LNCaP clone FGC (cell line): ENCODE results near the gene EDC3.

Experiments
- DNase-seq: peaks from one replicate; pipeline ENCODE4 v3.0.0-alpha.2; 2011; ENCODE audit warnings: low read depth
- H3K4me3 ChIP-seq: 2 replicates; pipeline ENCODE4 v1.5.1; 2011; ENCODE audit warnings: mild to moderate bottlenecking, low read depth, low read length, control low read depth
- CTCF ChIP-seq: IDR thresholded peaks from 2 replicates; pipeline ENCODE4 v1.5.1; 2012; ENCODE audit warnings: mild to moderate bottlenecking; ENCODE audit not compliant: control insufficient read depth, insufficient read depth; ENCODE audit errors: extremely low read depth

Gene EDC3

DNA sequence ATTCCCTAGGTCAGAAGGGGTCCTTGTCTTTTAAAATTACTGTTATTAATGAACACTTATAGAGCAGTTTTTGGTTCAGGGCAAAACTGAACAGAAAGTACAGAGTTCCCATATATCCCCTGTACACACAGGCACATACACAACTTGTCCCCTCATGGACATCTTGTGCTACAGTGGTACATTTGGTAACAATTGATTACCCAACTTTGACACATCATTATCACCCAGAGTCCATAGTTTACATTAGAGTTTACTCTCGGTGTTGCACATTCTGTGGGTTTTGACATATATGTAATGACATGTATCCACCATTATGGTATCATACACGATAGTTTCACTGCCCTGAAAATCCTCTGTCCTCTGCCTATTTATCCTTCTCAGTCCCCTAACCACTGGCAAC is 984 bp upstream of the EDC3 start:
- H3K4me3 ChIP-seq: peak overlapping the region; percentile 86

DNA sequence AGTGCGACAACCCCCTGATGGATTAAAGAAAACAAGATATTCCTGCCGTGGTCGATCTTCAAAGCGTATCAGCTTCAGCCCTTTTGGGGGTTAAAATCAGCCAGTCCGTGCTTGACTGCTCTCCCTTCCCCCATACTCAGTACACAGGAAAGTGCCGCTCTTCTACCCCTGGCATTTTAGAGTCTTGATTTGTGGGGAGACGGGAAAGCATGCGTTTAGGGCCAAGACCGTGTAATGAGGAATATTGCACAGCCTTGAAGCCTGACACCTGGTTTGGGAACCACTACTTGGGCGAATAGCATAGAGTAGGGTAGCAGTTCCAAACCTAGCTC is 540 bp upstream of the EDC3 start:
- H3K4me3 ChIP-seq: peak overlapping the region; percentile 86
- TF ChIP-seq CTCF: no peak
- no peak for DNase-seq

More for the DNA sequence above, 984 bp upstream of the EDC3 start:
- no peak for TF ChIP-seq CTCF
- no peak for DNase-seq

GRCh38 chr15:74692327-74692726 is 3.5 kb downstream of the EDC3 start:
- no peak for DNase-seq
- no peak for TF ChIP-seq CTCF
- H3K4me3 ChIP-seq: no peak overlapping the region

DNA sequence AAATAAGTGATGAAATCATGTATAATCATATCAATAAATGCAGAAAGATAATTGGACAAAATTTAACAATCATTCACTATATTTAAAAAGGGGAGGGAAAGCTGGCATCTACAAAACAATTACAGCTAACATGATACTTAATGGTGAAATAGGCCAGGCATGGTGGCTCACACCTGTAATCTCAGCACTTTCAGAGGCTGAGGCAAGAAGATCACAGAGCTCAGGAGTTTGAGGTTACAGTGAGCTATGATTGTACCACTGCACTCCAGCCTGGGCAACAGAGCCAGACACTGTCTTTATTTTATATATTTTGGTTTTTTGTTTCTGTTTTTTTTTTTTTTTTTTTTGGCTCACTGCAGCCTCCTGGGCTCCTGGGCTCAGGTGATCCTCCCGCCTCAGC is 12.1 kb downstream of the EDC3 start:
- no peak overlapping the region for H3K4me3 ChIP-seq
- no peak for DNase-seq
- TF ChIP-seq CTCF: no peak

GRCh38 chr15:74682954-74683353 is 12.9 kb downstream of the EDC3 start:
- no peak overlapping the region for H3K4me3 ChIP-seq
- TF ChIP-seq CTCF: no peak
- no peak for DNase-seq

GRCh38 chr15:74680456-74680855 is 15.4 kb downstream of the EDC3 start:
- no peak for DNase-seq
- no peak for TF ChIP-seq CTCF
- no peak overlapping the region for H3K4me3 ChIP-seq

DNA sequence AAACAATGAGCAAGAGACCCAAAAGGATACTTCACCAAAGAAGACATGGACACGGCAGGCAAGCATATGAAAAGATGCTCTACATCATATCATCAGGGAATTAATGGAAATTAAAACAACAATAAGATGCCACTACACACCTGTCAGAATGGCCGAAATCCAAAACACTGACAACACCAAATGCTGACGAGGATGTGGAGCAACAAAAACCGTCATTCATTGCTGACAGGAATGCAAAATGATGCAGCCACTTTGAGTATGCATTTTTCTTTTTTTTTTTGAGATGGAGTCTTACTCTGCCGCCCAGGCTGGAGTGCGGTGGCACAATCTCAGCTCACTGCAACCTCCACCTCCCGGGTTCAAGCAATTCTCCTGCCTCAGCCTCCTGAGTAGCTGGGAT is 19.0 kb downstream of the EDC3 start:
- no peak for TF ChIP-seq CTCF
- DNase-seq: no peak
- no peak overlapping the region for H3K4me3 ChIP-seq
